Measurements from ENCODE around the gene CDC42BPG. TPM values are rescaled to one million over a fixed set of nuclear protein-coding genes. Genes with fewer than 3 reads are reported as not detected.

The CDC42BPG gene
- total RNA-seq, 1 experiment from 2014 or later, result 24.9 TPM

GRCh38 chr11:64796047-64796756 is 48.3 kb downstream of the CDC42BPG start:
- Histone ChIP-seq H3K27ac (ENCODE audit: insufficient read length, low read depth, low read length) (no peak overlapping the region), H3K18ac (ENCODE audit: insufficient read length, low read depth, low read length) (no peak overlapping the region), H3K56ac (ENCODE audit: insufficient read length, low read depth, low read length) (no peak overlapping the region), H2AFZ (ENCODE audit: low read length) (no peak overlapping the region), H3K4ac (ENCODE audit: low read depth, low read length) (no peak overlapping the region), H4K91ac (ENCODE audit: insufficient read length, low read depth, low read length) (no peak overlapping the region), H2BK20ac (ENCODE audit: low read depth, low read length, poor library complexity, severe bottlenecking) (no peak overlapping the region), H2BK12ac (ENCODE audit: insufficient read length, low read depth, low read length) (no peak overlapping the region), H3K79me2 (ENCODE audit: insufficient read depth, low read length) (no peaks in the 10 kb centered on the region), H3K4me1 (ENCODE audit: insufficient read depth, low read length) (no peaks in the 10 kb centered on the region), H4K8ac (replicated peaks; ENCODE audit: insufficient read length, low read depth, low read length) (no peak overlapping the region), H3K14ac (ENCODE audit: insufficient read depth, low read length) (no peak overlapping the region), H3K9me3 (ENCODE audit: control insufficient read depth, low read depth, low read length) (no peaks in the 10 kb centered on the region), H3K27me3 (ENCODE audit: insufficient read depth, low read length) (no peaks in the 10 kb centered on the region), H3K9ac (ENCODE audit: extremely low read depth, insufficient read length, low read length) (no peak overlapping the region), H2BK5ac (ENCODE audit: insufficient read length, low read length) (no peak overlapping the region), H3K23me2 (ENCODE audit: insufficient read length, low read depth, low read length, poor library complexity, severe bottlenecking) (no peaks in the 10 kb centered on the region), H3T11ph (ENCODE audit: low read length) (no peak overlapping the region), H4K20me1 (ENCODE audit: control insufficient read depth, insufficient read depth, insufficient read length) (no peaks in the 10 kb centered on the region), H3K4me2 (ENCODE audit: insufficient read depth, insufficient read length, low read length) (no peak overlapping the region), H4K5ac (ENCODE audit: insufficient read length, low read depth, low read length) (no peak overlapping the region), H2AK5ac (ENCODE audit: insufficient read length, low read length) (no peak overlapping the region), H3K23ac (ENCODE audit: insufficient read length, low read depth, low read length) (no peak overlapping the region), H2BK120ac (ENCODE audit: low read depth, low read length, poor library complexity, severe bottlenecking) (no peak overlapping the region), H3K79me1 (ENCODE audit: insufficient read depth, low read depth, low read length, poor library complexity, severe bottlenecking) (no peaks in the 10 kb centered on the region), H2BK15ac (ENCODE audit: low read depth, low read length) (no peak overlapping the region)
- no peak for DNase-seq
- H3K4me1 Mint-ChIP-seq, result no peaks in the 10 kb centered on the region
- no peaks in the 10 kb centered on the region for H3K27me3 Mint-ChIP-seq (ENCODE audit: low read depth)
- no peak overlapping the region for H3K4me3 Mint-ChIP-seq
- H3K36me3 Mint-ChIP-seq (ENCODE audit: insufficient read depth in 1 of 3, low read depth in 3 of 3), result peaks cover 0 to 14% (median 11%) of the 10 kb centered on the region in 3 experiments; a peak in 5 of 7 replicates
- no peak for TF ChIP-seq CTCF (conservative IDR thresholded peaks at IDR 0.05)
- no peaks in the 10 kb centered on the region for H3K9me3 Mint-ChIP-seq
- peak overlapping the region in 1 of 3 experiments; percentile 85; a peak in 2 of 7 replicates for H3K27ac Mint-ChIP-seq
- WGBS (ENCODE audit: extremely low coverage, insufficient read length, low lambda C conversion rate), result no CpG with 5 or more reads among the region's 19 CpGs
